ENCODE measurements around the gene GLCE.
A peak's percentile ranks its signal among the peaks of the same experiment; 100 is the strongest.

GLCE gene

DNA sequence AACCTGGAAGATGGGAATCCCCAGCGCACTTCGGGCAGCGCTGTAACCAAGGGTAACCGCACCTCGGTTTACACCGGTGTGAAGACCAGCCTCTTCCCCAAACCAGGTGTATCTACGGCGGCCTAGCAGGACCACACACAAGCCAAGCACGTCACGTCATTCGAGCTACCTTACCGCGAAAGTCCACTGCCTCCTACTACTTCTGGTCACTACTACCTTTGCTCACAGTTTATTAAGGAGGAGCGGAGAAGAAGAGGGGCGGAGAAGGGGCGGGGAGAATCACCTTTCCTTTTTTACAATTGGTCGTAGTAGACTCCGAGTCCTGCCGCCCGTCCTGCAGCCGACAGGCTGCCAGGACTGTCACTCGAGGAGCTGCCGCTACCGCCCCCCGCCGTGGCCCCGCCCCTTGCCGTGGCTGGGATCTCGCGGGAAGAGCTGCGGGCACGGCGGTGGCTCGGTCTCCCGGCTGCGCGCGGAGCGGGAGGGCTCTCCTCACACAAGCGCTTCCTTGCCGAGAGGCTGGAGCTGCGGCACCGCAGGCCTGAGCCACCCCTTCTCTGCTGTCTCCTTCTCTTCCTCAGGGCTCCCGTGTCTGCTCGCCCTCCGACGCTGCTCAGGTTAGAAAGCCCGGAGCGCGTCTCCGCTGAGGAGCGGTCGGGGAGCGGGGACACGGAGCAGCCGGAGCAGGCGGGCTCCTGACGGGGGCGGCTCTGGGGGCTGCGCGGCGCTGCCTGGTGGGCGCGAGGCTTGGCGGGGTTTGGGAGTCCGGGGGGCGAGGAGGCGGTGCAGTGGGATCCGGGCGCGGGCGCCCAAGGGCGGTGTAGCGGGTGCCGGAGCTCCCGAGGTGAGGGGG is at the start of gene GLCE:
TSS of gene GLCE (plus strand) at position 495 of the 853 bp plus-strand sequence. CDS start 95,172 bp downstream, outside the sequence.
- DNase-seq (ENCODE audit: low read depth in 2 of 2, low spot score in 1 of 2), result peak; percentile 69 to 82

DNA sequence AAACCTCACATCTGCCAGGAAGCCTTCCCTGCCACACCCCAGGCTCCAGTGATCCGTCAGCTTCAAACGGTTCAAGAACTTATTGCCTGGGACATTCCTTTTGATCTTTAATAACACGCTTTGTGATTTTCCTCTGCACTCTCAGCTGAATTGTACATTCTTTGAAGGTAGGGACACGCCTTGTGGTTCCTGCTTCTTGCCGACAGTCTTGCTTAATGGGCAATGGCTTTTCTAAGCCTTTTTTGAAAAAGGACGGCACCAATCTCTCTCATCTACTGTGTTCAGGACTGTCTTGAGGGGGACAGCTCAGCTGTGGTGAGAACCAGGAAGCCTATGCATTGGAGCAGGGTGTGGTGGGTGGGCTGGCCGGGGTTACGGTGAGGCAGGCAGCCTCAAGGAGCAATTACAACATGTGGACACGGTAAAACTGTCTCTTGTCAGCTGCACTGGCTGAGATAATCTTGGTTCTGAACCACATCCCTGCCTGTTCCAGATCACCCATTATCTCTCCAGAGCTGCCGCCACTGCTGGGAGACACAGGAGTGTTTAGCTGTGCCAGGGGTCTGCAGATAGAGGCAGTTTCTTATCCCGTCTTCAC is 46.0 kb upstream of the GLCE start:
- DNase-seq (ENCODE audit: low read depth in 2 of 2, low spot score in 1 of 2), result no peak

GRCh38 chr15:69115031-69115430 is 45.4 kb upstream of the GLCE start:
- DNase-seq (ENCODE audit: low read depth in 2 of 2, low spot score in 1 of 2), result no peak

DNA sequence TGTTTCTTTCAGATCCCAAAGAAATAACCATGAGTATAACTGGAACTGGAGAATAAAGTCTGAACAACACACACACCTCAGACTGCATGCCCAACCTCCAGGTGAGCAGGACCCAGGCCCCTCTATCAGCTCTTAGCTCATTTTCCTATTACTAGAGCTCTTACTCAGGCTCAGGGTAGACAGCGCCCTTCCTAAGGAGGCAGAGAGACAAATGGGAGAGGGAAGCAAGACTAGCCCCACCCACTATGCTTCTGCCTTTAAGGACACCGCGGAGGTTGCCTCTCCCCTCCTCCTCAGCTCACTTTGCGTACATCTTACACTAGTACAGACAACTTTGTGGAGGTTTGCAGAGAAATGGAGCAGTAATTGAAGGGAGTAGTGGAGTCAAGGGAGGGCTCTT is 44.0 kb upstream of the GLCE start:
- no peak for DNase-seq (ENCODE audit: low read depth in 2 of 2, low spot score in 1 of 2)

DNA sequence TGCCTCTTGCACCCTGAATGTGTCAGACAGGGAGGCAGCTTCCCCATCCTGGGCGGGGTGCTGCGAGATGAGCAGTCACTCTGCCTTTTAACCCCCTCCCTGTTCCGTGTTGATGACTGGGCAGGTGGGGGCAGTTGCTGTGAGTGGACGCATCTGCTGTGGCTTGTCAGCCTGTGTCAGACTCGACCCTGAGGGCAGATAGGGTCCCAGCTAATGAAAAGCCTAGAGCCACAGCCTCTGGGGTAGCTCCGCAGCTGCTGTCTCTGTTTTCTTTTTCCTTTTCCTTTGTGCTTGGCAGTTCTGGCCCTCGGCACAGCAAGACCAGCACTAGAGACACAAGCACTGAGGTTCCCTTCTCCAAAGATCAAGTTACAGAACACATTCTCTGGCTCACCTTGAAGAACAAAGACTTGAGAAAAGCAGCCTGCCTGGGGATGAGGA is 43.0 kb upstream of the GLCE start:
- DNase-seq (ENCODE audit: low read depth in 2 of 2, low spot score in 1 of 2), result no peak

- DNase-seq (ENCODE audit: low read depth in 2 of 2, low spot score in 1 of 2), result no peak
These were observed 42.3 kb upstream of the GLCE start for GRCh38 chr15:69118089-69118488.

DNA sequence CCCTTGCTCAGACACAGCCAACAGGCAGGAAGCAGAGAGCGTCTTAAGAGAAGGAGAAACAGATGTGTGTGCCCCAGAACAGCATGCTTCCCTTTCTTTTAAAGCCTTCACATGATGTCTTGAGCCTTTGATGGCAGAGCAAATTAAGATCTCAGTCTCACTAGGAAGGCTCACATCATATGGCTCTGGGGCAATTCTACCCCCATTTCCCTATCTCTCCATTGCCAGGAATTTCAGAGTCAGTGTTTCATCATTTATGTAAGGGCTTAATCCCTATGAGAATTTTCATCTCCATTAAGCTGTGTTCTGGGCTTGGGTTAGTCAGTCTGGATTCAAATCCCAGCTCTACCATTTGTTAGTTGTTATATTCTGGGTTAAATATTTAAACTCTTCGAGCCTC is 41.4 kb upstream of the GLCE start:
- DNase-seq (ENCODE audit: low read depth in 2 of 2, low spot score in 1 of 2), result no peak

GRCh38 chr15:69119683-69120395 is 40.6 kb upstream of the GLCE start:
- DNase-seq (ENCODE audit: low read depth in 2 of 2, low spot score in 1 of 2), result no peak

DNA sequence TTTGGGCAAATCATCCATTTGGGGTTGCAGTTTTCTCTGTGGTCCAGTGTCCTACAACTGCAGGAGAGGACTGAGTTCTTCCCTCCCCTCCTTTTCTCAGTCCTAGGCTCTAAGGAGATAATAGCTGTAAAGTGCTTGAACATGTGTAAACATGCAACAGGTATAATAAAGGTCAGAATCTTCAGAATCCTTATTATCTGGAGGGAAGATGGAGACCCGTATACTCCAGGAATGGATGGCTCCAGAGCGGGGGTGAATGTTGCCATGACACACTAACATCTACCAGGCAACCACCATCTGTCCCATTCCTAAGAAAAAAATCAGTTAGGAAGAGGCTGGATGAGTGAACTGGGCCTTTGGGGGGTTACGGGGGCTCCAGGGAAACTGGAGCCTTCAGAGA is 39.7 kb upstream of the GLCE start:
- DNase-seq (ENCODE audit: low read depth in 2 of 2, low spot score in 1 of 2), result no peak

DNA sequence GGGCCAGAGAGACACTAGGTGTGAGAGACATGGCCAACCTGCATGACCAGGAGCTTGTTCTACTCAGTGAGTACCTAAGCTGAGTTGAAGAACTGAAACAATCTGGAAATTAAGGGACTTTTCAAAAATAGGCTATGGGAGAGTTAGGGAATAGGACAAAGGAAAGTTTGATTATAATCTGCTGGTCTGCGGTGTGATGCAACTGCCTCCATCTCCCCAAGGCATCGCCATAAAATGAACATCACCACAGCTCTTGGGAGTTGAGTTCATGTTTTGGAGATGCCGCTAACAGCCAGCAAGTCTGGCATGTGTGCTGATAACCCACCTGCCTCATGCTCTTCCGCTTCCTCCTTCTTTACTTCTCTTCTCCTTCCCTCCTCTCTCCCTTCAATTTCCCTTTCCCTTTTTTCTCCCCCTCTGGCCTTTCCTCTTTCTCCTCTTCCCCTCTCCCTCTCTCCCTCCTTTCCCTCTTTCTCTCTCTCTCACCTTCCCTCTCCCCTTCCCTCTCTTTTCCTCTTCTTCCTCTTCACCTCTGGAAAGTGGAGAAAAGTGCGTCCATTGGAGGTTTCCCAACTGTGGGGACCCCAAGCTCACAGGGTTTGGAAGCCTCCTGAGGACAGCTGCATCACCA is 39.1 kb upstream of the GLCE start:
- DNase-seq (ENCODE audit: low read depth in 2 of 2, low spot score in 1 of 2), result no peak

GRCh38 chr15:69125236-69125635 is 35.2 kb upstream of the GLCE start:
- no peak for DNase-seq (ENCODE audit: low read depth in 2 of 2, low spot score in 1 of 2)

GRCh38 chr15:69126054-69126469 is 34.4 kb upstream of the GLCE start:
- no peak for DNase-seq (ENCODE audit: low read depth in 2 of 2, low spot score in 1 of 2)

GRCh38 chr15:69127306-69127705 is 33.1 kb upstream of the GLCE start:
- no peak for DNase-seq (ENCODE audit: low read depth in 2 of 2, low spot score in 1 of 2)

GRCh38 chr15:69128667-69129311 is 31.6 kb upstream of the GLCE start:
- no peak for DNase-seq (ENCODE audit: low read depth in 2 of 2, low spot score in 1 of 2)

- DNase-seq (ENCODE audit: low read depth in 2 of 2, low spot score in 1 of 2), result no peak
These were observed 28.8 kb upstream of the GLCE start for GRCh38 chr15:69131362-69132220.

DNA sequence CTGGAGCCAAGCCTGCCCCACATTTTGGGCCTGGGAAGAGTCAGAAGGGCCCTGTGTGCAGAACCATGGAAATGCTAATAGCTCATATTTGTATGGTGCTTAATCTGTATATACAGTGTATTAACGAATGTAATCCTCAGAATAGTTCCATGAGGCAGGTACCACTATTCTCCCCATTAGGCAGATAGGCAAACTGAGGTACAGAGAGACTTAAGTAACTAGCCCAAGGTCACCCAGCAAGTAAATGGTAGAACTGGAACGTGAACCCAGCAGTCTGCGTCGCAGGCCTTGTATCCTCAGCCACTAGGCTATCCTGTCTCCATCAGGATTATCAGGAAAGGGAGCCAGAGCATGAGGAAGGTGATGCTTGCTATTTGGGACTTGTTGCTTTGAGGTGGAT is 28.0 kb upstream of the GLCE start:
- DNase-seq (ENCODE audit: low read depth in 2 of 2, low spot score in 1 of 2), result no peak

GRCh38 chr15:69132977-69133861 is 27.2 kb upstream of the GLCE start:
- no peak for DNase-seq (ENCODE audit: low read depth in 2 of 2, low spot score in 1 of 2)

- DNase-seq (ENCODE audit: low read depth in 2 of 2, low spot score in 1 of 2), result no peak
These were observed 26.4 kb upstream of the GLCE start for GRCh38 chr15:69133862-69134519.

- no peak for DNase-seq (ENCODE audit: low read depth in 2 of 2, low spot score in 1 of 2)
These were observed 25.6 kb upstream of the GLCE start for GRCh38 chr15:69134791-69135190.
